ENCODE results near the gene ZNF664. TPM values are rescaled to one million over a fixed set of nuclear protein-coding genes. Genes with fewer than 3 reads are reported as not detected.
A peak's percentile ranks its signal among the peaks of the same experiment; 100 is the strongest.

Gene ZNF664
- total and polyA plus RNA-seq, 9 of the 15 experiments (the other 6 are each of a cell fraction or from before 2014, with no cell fraction given) = 3.3 to 101 (median 63.6) TPM

DNA sequence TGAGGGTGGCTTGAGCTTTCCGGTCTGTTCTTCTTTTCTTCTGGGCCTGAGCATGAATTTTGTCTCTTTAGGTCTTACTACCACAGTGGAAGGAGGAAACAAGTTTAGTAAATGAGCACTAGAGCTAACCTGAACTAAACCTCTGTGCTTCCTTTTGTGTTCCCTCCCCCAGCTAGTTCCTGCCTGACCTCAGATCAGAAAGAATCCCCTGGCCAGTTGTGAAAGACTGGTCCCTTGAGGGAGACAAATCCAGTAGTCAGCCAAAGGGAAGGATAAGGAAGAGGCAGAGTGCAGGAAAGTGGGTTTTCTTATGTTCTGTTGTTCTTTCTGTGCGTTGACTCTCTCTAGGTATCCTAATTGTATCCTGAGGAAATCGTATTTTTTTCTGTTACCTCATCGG is 17.5 kb downstream of the ZNF664 start (continued):
- TF ChIP-seq, protein P1, sequence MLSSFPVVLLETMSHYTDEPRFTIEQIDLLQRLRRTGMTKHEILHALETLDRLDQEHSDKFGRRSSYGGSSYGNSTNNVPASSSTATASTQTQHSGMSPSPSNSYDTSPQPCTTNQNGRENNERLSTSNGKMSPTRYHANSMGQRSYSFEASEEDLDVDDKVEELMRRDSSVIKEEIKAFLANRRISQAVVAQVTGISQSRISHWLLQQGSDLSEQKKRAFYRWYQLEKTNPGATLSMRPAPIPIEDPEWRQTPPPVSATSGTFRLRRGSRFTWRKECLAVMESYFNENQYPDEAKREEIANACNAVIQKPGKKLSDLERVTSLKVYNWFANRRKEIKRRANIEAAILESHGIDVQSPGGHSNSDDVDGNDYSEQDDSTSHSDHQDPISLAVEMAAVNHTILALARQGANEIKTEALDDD (IDR thresholded peaks at IDR 0.05) = peak; percentile 92
- TF ChIP-seq SIRT6 (IDR thresholded peaks at IDR 0.05; ENCODE audit: low read depth, low read length) (no peak), MEF2D (tag; conservative IDR thresholded peaks at IDR 0.05; ENCODE audit: low read depth) (no peak), CREBBP (IDR thresholded peaks at IDR 0.05; ENCODE audit: low read depth, low read length) (no peak), CBX5 (IDR thresholded peaks at IDR 0.05; ENCODE audit: borderline replicate concordance, low read depth) (no peak), ETV1 (tag; conservative IDR thresholded peaks at IDR 0.05; ENCODE audit: low read depth) (0 out of 2 replicates have a peak, but pooled peaks have one; percentile 19), MEIS2 (IDR thresholded peaks at IDR 0.05; ENCODE audit: partially characterized antibody) (no peak), ZNF41 (CRISPR knock-in tag; conservative IDR thresholded peaks at IDR 0.05) (no peak)
- TF ChIP-seq, protein P2, sequence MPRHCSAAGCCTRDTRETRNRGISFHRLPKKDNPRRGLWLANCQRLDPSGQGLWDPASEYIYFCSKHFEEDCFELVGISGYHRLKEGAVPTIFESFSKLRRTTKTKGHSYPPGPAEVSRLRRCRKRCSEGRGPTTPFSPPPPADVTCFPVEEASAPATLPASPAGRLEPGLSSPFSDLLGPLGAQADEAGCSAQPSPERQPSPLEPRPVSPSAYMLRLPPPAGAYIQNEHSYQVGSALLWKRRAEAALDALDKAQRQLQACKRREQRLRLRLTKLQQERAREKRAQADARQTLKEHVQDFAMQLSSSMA (CRISPR knock-in tag; IDR thresholded peaks at IDR 0.05) = no peak

DNA sequence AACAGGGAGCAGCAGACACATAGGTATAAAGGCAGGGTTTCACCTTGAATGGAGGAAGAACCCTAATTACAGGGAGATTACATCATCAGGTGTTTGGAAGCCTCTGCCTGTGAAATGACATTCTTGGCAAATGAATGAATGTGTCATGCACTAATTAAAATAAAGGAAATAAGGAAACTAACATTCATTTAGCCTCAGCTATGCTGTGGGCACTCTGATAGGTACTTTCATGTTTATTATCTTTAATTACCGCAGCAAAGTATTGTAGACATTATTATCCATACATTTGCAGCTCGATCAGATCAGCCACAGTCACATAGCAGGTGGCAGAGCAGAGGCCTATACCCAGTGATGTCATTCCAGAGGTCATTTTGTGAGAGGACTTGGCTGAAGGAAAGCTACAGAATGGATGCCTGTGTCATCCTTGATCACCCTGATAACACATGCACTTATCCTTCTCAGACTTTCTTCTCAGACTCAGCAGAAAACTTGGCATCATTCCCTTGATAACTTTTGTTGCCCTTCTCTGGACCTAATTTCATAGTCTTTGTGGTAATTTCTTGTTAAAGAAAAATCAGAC is 18.4 kb downstream of the ZNF664 start:
- in situ Hi-C loops (cut with MboI) (no loop called here), intact Hi-C loops (cut with micrococcal nuclease) (no loop called here)
- Histone ChIP-seq H3K27ac (ENCODE audit: extremely low read depth, low read depth, low read length) (no peak overlapping the region), H3K36me3 (ENCODE audit: control insufficient read depth, insufficient read depth, low read length) (peaks cover 64% of the 10 kb centered on the region), H2AFZ (ENCODE audit: low read depth, low read length) (no peak overlapping the region), H3K4me2 (ENCODE audit: insufficient read depth, low read length) (no peak overlapping the region), H3K9ac (ENCODE audit: insufficient read depth in 1 of 2, low read depth in 2 of 2, low read length in 2 of 2) (no peak overlapping the region), H3K9me1 (ENCODE audit: control insufficient read depth, insufficient read depth, low read length) (no peaks in the 10 kb centered on the region), H3K4me3 (no peak overlapping the region), H4K20me1 (replicated peaks; ENCODE audit: control insufficient read depth, insufficient read depth, low read length) (no peaks in the 10 kb centered on the region), H3K9me3 (replicated peaks; ENCODE audit: control insufficient read depth, insufficient read depth, low read depth, low read length) (no peaks in the 10 kb centered on the region), H3K79me2 (ENCODE audit: control insufficient read depth, insufficient read depth, low read length) (peaks cover 25% of the 10 kb centered on the region; the same call in 2 of the 3 replicates), H3K4me1 (replicated peaks in 1 of 2; ENCODE audit: control insufficient read depth in 2 of 2, insufficient read depth in 2 of 2, low read length in 2 of 2) (peaks cover 0 to 38% of the 10 kb centered on the region in 2 experiments; a peak in 4 of 5 replicates), H3K27me3 (ENCODE audit: control insufficient read depth in 2 of 2, insufficient read depth in 2 of 2, low read length in 2 of 2) (no peaks in the 10 kb centered on the region)
- ATAC-seq (peak; percentile 61), DNase-seq (ENCODE audit: extremely low read depth in 1 of 4, low spot score in 3 of 4) (no peak), FAIRE-seq (no peak)
- ChIA-PET CTCF (ENCODE audit: low intra/inter-chr PET ratio) (interaction anchor here (0.7 kb wide), 1 partner anchor 41 kb away, joined by 3 read pairs; no protein-coding TSS in a partner anchor), POLR2A (interaction anchor here (0.7 to 1.8 kb wide), 4 partner anchors 11 to 22 kb away, joined by 3 to 6 read pairs (median 4); no protein-coding TSS in a partner anchor)
- no TSS peak for BruUV-seq (replicated peaks)
- 62% methylated on average over 2 of the region's 2 CpGs for WGBS (ENCODE audit: insufficient coverage, low coverage, missing lambda C conversion rate)
- TF ChIP-seq HDAC1 (IDR thresholded peaks at IDR 0.05) = no peak
- TF ChIP-seq GABPA (tag; conservative IDR thresholded peaks at IDR 0.05; ENCODE audit: low read depth) = no peak
- TF ChIP-seq, protein P3, sequence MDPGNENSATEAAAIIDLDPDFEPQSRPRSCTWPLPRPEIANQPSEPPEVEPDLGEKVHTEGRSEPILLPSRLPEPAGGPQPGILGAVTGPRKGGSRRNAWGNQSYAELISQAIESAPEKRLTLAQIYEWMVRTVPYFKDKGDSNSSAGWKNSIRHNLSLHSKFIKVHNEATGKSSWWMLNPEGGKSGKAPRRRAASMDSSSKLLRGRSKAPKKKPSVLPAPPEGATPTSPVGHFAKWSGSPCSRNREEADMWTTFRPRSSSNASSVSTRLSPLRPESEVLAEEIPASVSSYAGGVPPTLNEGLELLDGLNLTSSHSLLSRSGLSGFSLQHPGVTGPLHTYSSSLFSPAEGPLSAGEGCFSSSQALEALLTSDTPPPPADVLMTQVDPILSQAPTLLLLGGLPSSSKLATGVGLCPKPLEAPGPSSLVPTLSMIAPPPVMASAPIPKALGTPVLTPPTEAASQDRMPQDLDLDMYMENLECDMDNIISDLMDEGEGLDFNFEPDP (CRISPR knock-in tag; IDR thresholded peaks at IDR 0.05) = no peak
- TF ChIP-seq, protein P4, sequence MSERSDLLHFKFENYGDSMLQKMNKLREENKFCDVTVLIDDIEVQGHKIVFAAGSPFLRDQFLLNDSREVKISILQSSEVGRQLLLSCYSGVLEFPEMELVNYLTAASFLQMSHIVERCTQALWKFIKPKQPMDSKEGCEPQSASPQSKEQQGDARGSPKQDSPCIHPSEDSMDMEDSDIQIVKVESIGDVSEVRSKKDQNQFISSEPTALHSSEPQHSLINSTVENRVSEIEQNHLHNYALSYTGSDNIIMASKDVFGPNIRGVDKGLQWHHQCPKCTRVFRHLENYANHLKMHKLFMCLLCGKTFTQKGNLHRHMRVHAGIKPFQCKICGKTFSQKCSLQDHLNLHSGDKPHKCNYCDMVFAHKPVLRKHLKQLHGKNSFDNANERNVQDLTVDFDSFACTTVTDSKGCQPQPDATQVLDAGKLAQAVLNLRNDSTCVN (CRISPR knock-in tag; IDR thresholded peaks at IDR 0.05) = no peak
- TF ChIP-seq TFAM (CRISPR knock-in tag; conservative IDR thresholded peaks at IDR 0.05) = no peak
- no peak for TF ChIP-seq SIRT6 (IDR thresholded peaks at IDR 0.05; ENCODE audit: low read depth, low read length)
- TF ChIP-seq ZNF436 (CRISPR knock-in tag; IDR thresholded peaks at IDR 0.05) = no peak
- TF ChIP-seq ZNF311 (CRISPR knock-in tag; IDR thresholded peaks at IDR 0.05) = no peak
- TF ChIP-seq ZBED1 (IDR thresholded peaks at IDR 0.05) = no peak
- no peak for TF ChIP-seq POLR3G (IDR thresholded peaks at IDR 0.05; ENCODE audit: extremely low read depth, insufficient read length, insufficient replicate concordance)
